Measurements from ENCODE around the gene KATNIP. TPM values are rescaled to one million over a fixed set of nuclear protein-coding genes. Genes with fewer than 3 reads are reported as not detected.

KATNIP gene
- total RNA-seq, 2 donors from 2014 or later: 16.0 to 23.7 TPM

GRCh38 chr16:27547134-27547533, 2.8 kb upstream of the KATNIP start:
- peaks cover 31% of the 10 kb centered on the region for H3K36me3 ChIP-seq
- peaks cover 21 to 27% of the 10 kb centered on the region in 2 donors for H3K4me1 ChIP-seq (ENCODE audit: control insufficient read depth in 1 of 2, low read depth in 2 of 2)
- no peak for TF ChIP-seq CTCF (IDR thresholded peaks at IDR 0.05)
- no peaks in the 10 kb centered on the region for H3K27me3 ChIP-seq (replicated peaks; ENCODE audit: insufficient read depth)
- DNase-seq (ENCODE audit: low spot score) (no peak), ATAC-seq (ENCODE audit: insufficient number of reproducible peaks, low FRiP score, low read depth) (no peak)
- no peak overlapping the region for H3K27ac ChIP-seq
- H3K9me3 ChIP-seq: no peaks in the 10 kb centered on the region
- H3K4me3 ChIP-seq: no peak overlapping the region

GRCh38 chr16:27547851-27548250, 2.1 kb upstream of the KATNIP start:
- no peak overlapping the region for H3K4me3 ChIP-seq
- no peaks in the 10 kb centered on the region for H3K27me3 ChIP-seq (replicated peaks; ENCODE audit: insufficient read depth)
- ATAC-seq (ENCODE audit: insufficient number of reproducible peaks, low FRiP score, low read depth) (no peak), DNase-seq (ENCODE audit: low spot score) (no peak)
- no peak for TF ChIP-seq CTCF (IDR thresholded peaks at IDR 0.05)
- H3K4me1 ChIP-seq (ENCODE audit: control insufficient read depth in 1 of 2, low read depth in 2 of 2): peaks cover 21 to 27% of the 10 kb centered on the region in 2 donors
- no peaks in the 10 kb centered on the region for H3K9me3 ChIP-seq
- no peak overlapping the region for H3K27ac ChIP-seq
- peaks cover 24% of the 10 kb centered on the region for H3K36me3 ChIP-seq

GRCh38 chr16:27549464-27549745, 539 bp upstream of the KATNIP start:
- no peak for TF ChIP-seq CTCF (IDR thresholded peaks at IDR 0.05)
- no peaks in the 10 kb centered on the region for H3K27me3 ChIP-seq (replicated peaks; ENCODE audit: insufficient read depth)
- H3K27ac ChIP-seq: peak overlapping the region in 1 of 2 donors; percentile 50
- peak; percentile 7 for ATAC-seq (ENCODE audit: insufficient number of reproducible peaks, low FRiP score, low read depth)
- peak overlapping the region; percentile 84 for H3K4me3 ChIP-seq
- no peaks in the 10 kb centered on the region for H3K9me3 ChIP-seq
- H3K4me1 ChIP-seq (ENCODE audit: control insufficient read depth in 1 of 2, low read depth in 2 of 2): peaks cover 21 to 27% of the 10 kb centered on the region in 2 donors
- peaks cover 8% of the 10 kb centered on the region for H3K36me3 ChIP-seq
- DNase-seq (ENCODE audit: low spot score): no peak

- H3K36me3 ChIP-seq: no peaks in the 10 kb centered on the region
- ATAC-seq (ENCODE audit: insufficient number of reproducible peaks, low FRiP score, low read depth) (no peak), DNase-seq (ENCODE audit: low spot score) (no peak)
- H3K27ac ChIP-seq: peak overlapping the region; percentile 66 to 83
- TF ChIP-seq CTCF (IDR thresholded peaks at IDR 0.05): no peak
- no peaks in the 10 kb centered on the region for H3K27me3 ChIP-seq (replicated peaks; ENCODE audit: insufficient read depth)
- no peaks in the 10 kb centered on the region for H3K9me3 ChIP-seq
- H3K4me1 ChIP-seq (ENCODE audit: control insufficient read depth in 1 of 2, low read depth in 2 of 2): peaks cover 21 to 27% of the 10 kb centered on the region in 2 donors
- peak overlapping the region; percentile 84 for H3K4me3 ChIP-seq
Measured at GRCh38 chr16:27550582-27550920, 607 bp downstream of the KATNIP start.

- no peaks in the 10 kb centered on the region for H3K36me3 ChIP-seq
- no peaks in the 10 kb centered on the region for H3K27me3 ChIP-seq (replicated peaks; ENCODE audit: insufficient read depth)
- H3K4me3 ChIP-seq: peak overlapping the region; percentile 84
- no peak for ATAC-seq (ENCODE audit: insufficient number of reproducible peaks, low FRiP score, low read depth)
- H3K27ac ChIP-seq: no peak overlapping the region
- DNase-seq (ENCODE audit: low spot score): no peak
- no peak for TF ChIP-seq CTCF (IDR thresholded peaks at IDR 0.05)
- no peaks in the 10 kb centered on the region for H3K9me3 ChIP-seq
- H3K4me1 ChIP-seq (ENCODE audit: control insufficient read depth in 1 of 2, low read depth in 2 of 2): peaks cover 21 to 27% of the 10 kb centered on the region in 2 donors
Measured at GRCh38 chr16:27551036-27551435, 1.1 kb downstream of the KATNIP start.

Data from thoracic aorta (tissue), 2 donors.